ENCODE measurements around the gene ZBED6.

DNA sequence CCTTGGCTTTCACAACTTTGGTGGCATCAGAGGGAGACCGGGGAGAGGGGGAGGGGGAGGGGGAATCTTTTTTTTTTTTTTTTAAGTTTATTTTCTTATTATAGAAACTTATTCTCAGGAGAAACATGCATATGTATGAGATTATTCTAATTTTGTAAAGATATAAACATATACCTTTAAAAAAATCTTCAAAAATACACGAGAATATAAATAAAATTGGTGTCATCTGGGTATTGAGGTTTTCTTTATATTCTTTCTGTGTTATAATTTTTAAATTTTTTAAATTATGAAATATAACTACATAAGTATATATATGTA lies 47.1 kb downstream of the ZBED6 start:
- TF ChIP-seq CTCF (conservative IDR thresholded peaks at IDR 0.05) (no peak), ZFX (IDR thresholded peaks at IDR 0.05) (no peak)

Data from C4-2B (cell line).